H1 (cell line): ENCODE measurements around the gene SHANK2. TPM values are rescaled to one million over a fixed set of nuclear protein-coding genes. Genes with fewer than 3 reads are reported as not detected.
A peak's percentile ranks its signal among the peaks of the same experiment; 100 is the strongest.

Experiments used
- CTCF ChIA-PET: fragments of 300-600 bp; sonication (Branson Sonifier 250); formaldehyde crosslinking; loops from one replicate; lab custom pipeline; 2021; ENCODE audit not compliant: partially characterized antibody; lab: Charles Lee
- POLR2A ChIA-PET: fragments of 300-600 bp; sonication (Branson Sonifier 250); formaldehyde crosslinking; loops from one replicate; lab custom pipeline; 2021; ENCODE audit warnings: inconsistent platforms; ENCODE audit not compliant: partially characterized antibody; lab: Charles Lee
- DNase-seq, 2 experiments: peaks; one replicate each; pipeline versions ENCODE4 v3.0.0 to v3.0.0-alpha.2; 2010 to 2022; ENCODE audit warnings: low spot score in 2 of 2, low read depth in 1 of 2, mixed read lengths in 1 of 2
- FAIRE-seq: peaks from 2 replicates; lab custom pipeline; 2011; peaks lifted over from hg19 to GRCh38; lab: Jason Lieb, UNC
- H2AFZ ChIP-seq: 2 replicates; pipeline ENCODE4 v1.8.1; 2012; ENCODE audit warnings: low read length, inconsistent platforms
- H2AK5ac ChIP-seq: 2 replicates; pipeline ENCODE4 v1.6.1; 2013; ENCODE audit warnings: low read depth, low read length
- H2BK120ac ChIP-seq: replicated peaks from 2 replicates; pipeline ENCODE3; 2013; ENCODE audit warnings: low read depth, low read length, inconsistent platforms
- H2BK12ac ChIP-seq: 2 replicates; pipeline ENCODE4 v1.6.1; 2013; ENCODE audit warnings: low read depth, low read length
- H2BK15ac ChIP-seq: 2 replicates; pipeline ENCODE4 v1.6.1; 2013; ENCODE audit warnings: low read length
- H2BK20ac ChIP-seq: 2 replicates; pipeline ENCODE4 v1.6.1; 2013; ENCODE audit warnings: low read length
- H2BK5ac ChIP-seq: 2 replicates; pipeline ENCODE4 v1.6.1; 2013; ENCODE audit warnings: low read depth, low read length
- H3K14ac ChIP-seq: 2 replicates; pipeline ENCODE4 v1.6.1; 2013; ENCODE audit warnings: inconsistent platforms; ENCODE audit not compliant: insufficient read length
- H3K18ac ChIP-seq: 2 replicates; pipeline ENCODE4 v1.6.1; 2013; ENCODE audit warnings: low read length; ENCODE audit errors: extremely low read depth
- H3K23ac ChIP-seq: 2 replicates; pipeline ENCODE4 v1.6.1; 2013; ENCODE audit warnings: inconsistent platforms; ENCODE audit not compliant: insufficient read length
- H3K23me2 ChIP-seq: 2 replicates; pipeline ENCODE4 v1.6.1; 2013; ENCODE audit warnings: low read depth, low read length
- H3K27ac ChIP-seq: 2 replicates; pipeline ENCODE4 v1.6.1; 2011; ENCODE audit warnings: low read depth, low read length, inconsistent platforms
- H3K27me3 ChIP-seq, 4 experiments: replicated peaks in 1 of 4; 1 replicate in 1 of 4; 2 replicates in 3 of 4; pipeline versions ENCODE4 v1.6.1 to v1.8.1; 2011 to 2013; ENCODE audit warnings: low read length in 3 of 4, mild to moderate bottlenecking in 3 of 4, inconsistent platforms in 2 of 4, mixed read lengths in 2 of 4, moderate library complexity in 1 of 4; ENCODE audit not compliant: control insufficient read depth in 3 of 4, insufficient read depth in 3 of 4; ENCODE audit errors: extremely low read depth in 1 of 4
- H3K36me3 ChIP-seq, 4 experiments: 2 replicates each; pipeline versions ENCODE4 v1.6.1 to v1.8.1; 2011 to 2013; ENCODE audit warnings: mild to moderate bottlenecking in 4 of 4, low read length in 3 of 4, moderate library complexity in 2 of 4, control low read depth in 1 of 4, inconsistent platforms in 1 of 4; ENCODE audit not compliant: insufficient read depth in 4 of 4, control insufficient read depth in 2 of 4
- H3K4ac ChIP-seq: replicated peaks from 2 replicates; pipeline ENCODE3; 2013; ENCODE audit warnings: low read length, low read depth, mixed read lengths, inconsistent platforms; ENCODE audit not compliant: insufficient read length
- H3K4me1 ChIP-seq, 4 experiments: replicated peaks in 1 of 4; 1 replicate in 1 of 4; 2 replicates in 3 of 4; pipeline versions ENCODE4 v1.6.1 to v1.8.1; 2011 to 2013; ENCODE audit warnings: low read length in 3 of 4, inconsistent platforms in 2 of 4, mixed read lengths in 1 of 4; ENCODE audit not compliant: insufficient read depth in 4 of 4, control insufficient read depth in 3 of 4
- H3K4me2 ChIP-seq, 2 experiments: 2 replicates each; pipeline versions ENCODE4 v1.6.1 to v1.8.1; 2011 to 2013; ENCODE audit warnings: low read depth in 2 of 2, low read length in 2 of 2, control low read depth in 1 of 2, inconsistent platforms in 1 of 2, mild to moderate bottlenecking in 1 of 2; ENCODE audit not compliant: insufficient read depth in 1 of 2
- H3K4me3 ChIP-seq, 4 experiments: fragments of 200-600, 300-600 bp in 1 of 4; sonication (generic), shearing (Covaris generic), sonication (Bioruptor Twin) in 1 of 4; 2 replicates each; pipeline versions ENCODE4 v1.5.1 to v1.8.1; 2011 to 2016; ENCODE audit warnings: low read length in 4 of 4, low read depth in 3 of 4, control low read depth in 2 of 4, inconsistent platforms in 2 of 4, mild to moderate bottlenecking in 2 of 4, mixed read lengths in 1 of 4, moderate library complexity in 1 of 4; ENCODE audit not compliant: insufficient read depth in 2 of 4; ENCODE audit errors: extremely low read depth in 1 of 4
- H3K56ac ChIP-seq: replicated peaks from 2 replicates; pipeline ENCODE3; 2013; ENCODE audit warnings: low read depth, mild to moderate bottlenecking, mixed read lengths, low read length, inconsistent platforms; ENCODE audit not compliant: insufficient read length
- H3K79me1 ChIP-seq: 2 replicates; pipeline ENCODE4 v1.6.1; 2013; ENCODE audit warnings: low read depth, low read length, control low read depth
- H3K79me2 ChIP-seq, 2 experiments: 2 replicates each; pipeline versions ENCODE4 v1.6.1 to v1.8.1; 2012 to 2013; ENCODE audit warnings: low read length in 2 of 2, mild to moderate bottlenecking in 2 of 2, inconsistent platforms in 1 of 2; ENCODE audit not compliant: insufficient read depth in 2 of 2, control insufficient read depth in 1 of 2
- H3K9ac ChIP-seq, 4 experiments: replicated peaks in 1 of 4; 1 replicate in 1 of 4; 2 replicates in 3 of 4; pipeline versions ENCODE4 v1.6.1 to v1.8.1; 2011 to 2013; ENCODE audit warnings: low read depth in 3 of 4, low read length in 3 of 4, control low read depth in 2 of 4, mild to moderate bottlenecking in 2 of 4, moderate library complexity in 2 of 4, inconsistent platforms in 1 of 4; ENCODE audit errors: extremely low read depth in 1 of 4
- H3K9me3 ChIP-seq, 2 experiments: 2 replicates each; pipeline versions ENCODE4 v1.6.1 to v1.8.1; 2012 to 2013; ENCODE audit warnings: mild to moderate bottlenecking in 2 of 2, moderate library complexity in 2 of 2, control low read depth in 1 of 2, inconsistent platforms in 1 of 2, low read depth in 1 of 2, low read length in 1 of 2, mixed read lengths in 1 of 2; ENCODE audit not compliant: insufficient read depth in 2 of 2
- H4K20me1 ChIP-seq, 2 experiments: replicated peaks in 1 of 2; 2 replicates each; pipeline versions ENCODE3 to v1.8.1; 2011 to 2013; ENCODE audit warnings: inconsistent platforms in 2 of 2, low read length in 2 of 2, mild to moderate bottlenecking in 1 of 2; ENCODE audit not compliant: insufficient read depth in 2 of 2, control insufficient read depth in 1 of 2
- H4K5ac ChIP-seq: 2 replicates; pipeline ENCODE4 v1.6.1; 2013; ENCODE audit warnings: low read length, low read depth, mixed read lengths, inconsistent platforms; ENCODE audit not compliant: insufficient read length
- H4K8ac ChIP-seq: 2 replicates; pipeline ENCODE4 v1.8.0; 2013; ENCODE audit warnings: mild to moderate bottlenecking, moderate library complexity, low read length, inconsistent platforms; ENCODE audit not compliant: insufficient read depth; ENCODE audit errors: extremely low read depth
- H4K91ac ChIP-seq: replicated peaks from 2 replicates; pipeline ENCODE3; 2013; ENCODE audit warnings: low read length, mixed read lengths, inconsistent platforms; ENCODE audit not compliant: insufficient read length
- HDAC6 ChIP-seq: IDR thresholded peaks from one replicate; pipeline ENCODE4 v1.7.1; 2012; ENCODE audit warnings: low read depth, mild to moderate bottlenecking, inconsistent platforms, low read length, moderate library complexity
- TAF1 ChIP-seq: IDR thresholded peaks from 2 replicates; pipeline ENCODE4 v1.6.1; 2011; ENCODE audit warnings: mild to moderate bottlenecking, low read depth, low read length
- WGBS, 2 experiments: shearing (Covaris generic) in 1 of 2; methylation state at CpG; one replicate each; pipeline versions ENCODE4 v1.1.6 to v1.1.7; 2013 to 2015; ENCODE audit warnings: low lambda C conversion rate in 2 of 2, mixed read lengths in 2 of 2, inconsistent platforms in 1 of 2, low coverage in 1 of 2, missing lambda C conversion rate in 1 of 2; ENCODE audit not compliant: insufficient replicate concordance in 2 of 2, insufficient coverage in 1 of 2, insufficient read length in 1 of 2; ENCODE audit errors: extremely low coverage in 1 of 2, missing lambda C conversion rate in 1 of 2; 5-methylcytosine and 5-hydroxymethylcytosine counted together
- polyA plus RNA-seq, 7 experiments: library from polyadenylated mRNA; depleted of rRNA in 3 of 7; stranded (reverse) in 5 of 7; unstranded in 2 of 7; fragments of >200 nt in 5 of 7; fragments of 200-250 nt in 2 of 7; gene quantifications; 1 replicate in 5 of 7; 2 replicates in 1 of 7; 4 replicates in 1 of 7; pipeline versions ENCODE4 v1.2.1 to v1.2.3, GENCODE V29; 2011 to 2013; ENCODE audit warnings: missing spikeins in 2 of 7, mixed read lengths in 2 of 7
- total RNA-seq: library from RNA; stranded (reverse); fragmentation: NEBNext Ultra II Directional; extraction: Animal tissue kit (Norgen Biotek cat#: 25700); gene quantifications from 2 replicates; pipeline ENCODE4 v1.2.1, GENCODE V29; 2021

The SHANK2 gene
- total and polyA plus RNA-seq, 2 of the 8 experiments (the other 6 are each of a cell fraction or from before 2014, with no cell fraction given) = 10.1 to 54.2 TPM

GRCh38 chr11:71251151-71251721 lies 1.1 kb downstream of the SHANK2 start:
- H4K20me1 ChIP-seq = peaks cover 0 to 5% of the 10 kb centered on the region in 2 experiments
- peaks cover 2% of the 10 kb centered on the region; the same call in 1 of the 2 replicates for H3K79me1 ChIP-seq
- peak overlapping the region; percentile 36; the same call in 1 of the 2 replicates for H3K18ac ChIP-seq
- peaks cover 16 to 35% of the 10 kb centered on the region in 2 experiments for H3K79me2 ChIP-seq
- H4K91ac ChIP-seq = peak overlapping the region; percentile 77
- H2BK12ac ChIP-seq = peak overlapping the region; percentile 80; the same call in 1 of the 2 replicates
- H3K27ac ChIP-seq = no peak overlapping the region
- H3K36me3 ChIP-seq = no peaks in the 10 kb centered on the region
- no peak overlapping the region for H3K23ac ChIP-seq
- no peak overlapping the region; the same call in 1 of the 2 replicates for H2BK5ac ChIP-seq
- H3K4me2 ChIP-seq = peak overlapping the region; percentile 53 to 85
- H3K4ac ChIP-seq = peak overlapping the region; percentile 40
- no peak overlapping the region for H3K14ac ChIP-seq
- H2BK120ac ChIP-seq = no peak overlapping the region
- ChIA-PET CTCF (interaction anchor here (0.6 to 3.4 kb wide), 14 partner anchors 10 to 1423 kb away, joined by 3 to 20 read pairs (median 4); no protein-coding TSS in a partner anchor), POLR2A (interaction anchor here (0.9 to 3.5 kb wide), 11 partner anchors 9 to 131 kb away, joined by 3 to 23 read pairs (median 4); no protein-coding TSS in a partner anchor)
- no peak overlapping the region for H2AK5ac ChIP-seq
- no peaks in the 10 kb centered on the region for H3K9me3 ChIP-seq
- no peaks in the 10 kb centered on the region; a peak in 1 of 7 replicates for H3K27me3 ChIP-seq
- H2BK20ac ChIP-seq = no peak overlapping the region
- 3% methylated on average over 35 of the region's 64 CpGs; no CpG with 5 or more reads in 1 of the 2 experiments for WGBS, 2 experiments
- 0 out of 2 replicates have a peak, but pooled peaks have one; percentile 9 for TF ChIP-seq TAF1
- no peak for TF ChIP-seq HDAC6
- peak overlapping the region; percentile 80 to 95 (median 84) for H3K4me3 ChIP-seq
- H3K9ac ChIP-seq = peak overlapping the region in 3 of 4 experiments; percentile 25 to 82 (median 80); a peak in 4 of 7 replicates
- FAIRE-seq (no peak), DNase-seq (no peak)
- 0 out of 2 replicates have a peak overlapping the region, but pooled peaks have one; percentile 46 for H2BK15ac ChIP-seq
- H3K4me1 ChIP-seq = peaks cover 22 to 57% (median 49%) of the 10 kb centered on the region in 4 experiments
- peaks cover 23% of the 10 kb centered on the region; the same call in 1 of the 2 replicates for H3K23me2 ChIP-seq
- H4K5ac ChIP-seq = no peak overlapping the region
- H3K56ac ChIP-seq = peak overlapping the region; percentile 19
- no peak overlapping the region for H4K8ac ChIP-seq
- H2AFZ ChIP-seq = no peak overlapping the region
